ENCODE data around the gene C1RL. TPM values are rescaled to one million over a fixed set of nuclear protein-coding genes. Genes with fewer than 3 reads are reported as not detected.

The C1RL gene
- total RNA-seq, 1 donor from 2014 or later: 58.5 TPM

GRCh38 chr12:7116916-7117315 lies 7.9 kb upstream of the C1RL start:
- no peak for DNase-seq (ENCODE audit: low spot score in 2 of 2, unreplicated experiment in 2 of 2)
- Mint-ChIP-seq H3K4me3 (no peak overlapping the region), H3K4me1 (peaks cover 5% of the 10 kb centered on the region), H3K27me3 (ENCODE audit: low read depth) (no peaks in the 10 kb centered on the region), H3K9me3 (no peaks in the 10 kb centered on the region), H3K27ac (no peak overlapping the region), H3K36me3 (peaks cover 14% of the 10 kb centered on the region)
- TF ChIP-seq CTCF (IDR thresholded peaks at IDR 0.05; ENCODE audit: unreplicated experiment): no peak

GRCh38 chr12:7116196-7116595 lies 7.2 kb upstream of the C1RL start:
- H3K9me3 Mint-ChIP-seq: no peaks in the 10 kb centered on the region
- TF ChIP-seq CTCF (IDR thresholded peaks at IDR 0.05; ENCODE audit: unreplicated experiment): no peak
- peaks cover 5% of the 10 kb centered on the region for H3K4me1 Mint-ChIP-seq
- H3K27me3 Mint-ChIP-seq (ENCODE audit: low read depth): no peaks in the 10 kb centered on the region
- H3K27ac Mint-ChIP-seq: no peak overlapping the region
- DNase-seq (ENCODE audit: low spot score in 2 of 2, unreplicated experiment in 2 of 2): no peak
- no peak overlapping the region for H3K4me3 Mint-ChIP-seq
- H3K36me3 Mint-ChIP-seq: peaks cover 14% of the 10 kb centered on the region

- H3K4me3 Mint-ChIP-seq: no peak overlapping the region
- H3K27me3 Mint-ChIP-seq (ENCODE audit: low read depth): no peaks in the 10 kb centered on the region
- no peaks in the 10 kb centered on the region for H3K9me3 Mint-ChIP-seq
- no peak overlapping the region for H3K27ac Mint-ChIP-seq
- no peak for TF ChIP-seq CTCF (IDR thresholded peaks at IDR 0.05; ENCODE audit: unreplicated experiment)
- DNase-seq (ENCODE audit: low spot score in 2 of 2, unreplicated experiment in 2 of 2): no peak
- peaks cover 14% of the 10 kb centered on the region for H3K36me3 Mint-ChIP-seq
- H3K4me1 Mint-ChIP-seq: peaks cover 5% of the 10 kb centered on the region
Observed at GRCh38 chr12:7114851-7115250, 5.8 kb upstream of the C1RL start.

- peaks cover 14% of the 10 kb centered on the region for H3K36me3 Mint-ChIP-seq
- H3K9me3 Mint-ChIP-seq: no peaks in the 10 kb centered on the region
- H3K27ac Mint-ChIP-seq: no peak overlapping the region
- no peak for DNase-seq (ENCODE audit: low spot score in 2 of 2, unreplicated experiment in 2 of 2)
- peaks cover 10% of the 10 kb centered on the region for H3K4me1 Mint-ChIP-seq
- no peak overlapping the region for H3K4me3 Mint-ChIP-seq
- no peak for TF ChIP-seq CTCF (IDR thresholded peaks at IDR 0.05; ENCODE audit: unreplicated experiment)
- H3K27me3 Mint-ChIP-seq (ENCODE audit: low read depth): no peaks in the 10 kb centered on the region
Observed at GRCh38 chr12:7114008-7114407, 5.0 kb upstream of the C1RL start.

- no peak overlapping the region for H3K4me3 Mint-ChIP-seq
- H3K9me3 Mint-ChIP-seq: no peaks in the 10 kb centered on the region
Observed at GRCh38 chr12:7113389-7113871, 4.4 kb upstream of the C1RL start.

More at GRCh38 chr12:7113389-7113871, 4.4 kb upstream of the C1RL start:
- no peak for DNase-seq (ENCODE audit: low spot score in 2 of 2, unreplicated experiment in 2 of 2)
- peaks cover 13% of the 10 kb centered on the region for H3K4me1 Mint-ChIP-seq
- H3K27me3 Mint-ChIP-seq (ENCODE audit: low read depth): no peaks in the 10 kb centered on the region
- H3K36me3 Mint-ChIP-seq: peaks cover 14% of the 10 kb centered on the region
- peak; percentile 90 for TF ChIP-seq CTCF (IDR thresholded peaks at IDR 0.05; ENCODE audit: unreplicated experiment)
- H3K27ac Mint-ChIP-seq: no peak overlapping the region

All from mesothelial cell of epicardium (in vitro differentiated cells).